Right forelimb (tissue), 1 donor: ENCODE measurements around the gene ANHX.
"Not testable (repeated sequence)": the region's sequence is repeated elsewhere in the genome, so short reads cannot be mapped to it uniquely, and the experiment has no call there.

ENCODE experiments used
- DNase-seq: peaks from one replicate; pipeline ENCODE4 v3.0.0-alpha.2; 2018

The ANHX gene

DNA sequence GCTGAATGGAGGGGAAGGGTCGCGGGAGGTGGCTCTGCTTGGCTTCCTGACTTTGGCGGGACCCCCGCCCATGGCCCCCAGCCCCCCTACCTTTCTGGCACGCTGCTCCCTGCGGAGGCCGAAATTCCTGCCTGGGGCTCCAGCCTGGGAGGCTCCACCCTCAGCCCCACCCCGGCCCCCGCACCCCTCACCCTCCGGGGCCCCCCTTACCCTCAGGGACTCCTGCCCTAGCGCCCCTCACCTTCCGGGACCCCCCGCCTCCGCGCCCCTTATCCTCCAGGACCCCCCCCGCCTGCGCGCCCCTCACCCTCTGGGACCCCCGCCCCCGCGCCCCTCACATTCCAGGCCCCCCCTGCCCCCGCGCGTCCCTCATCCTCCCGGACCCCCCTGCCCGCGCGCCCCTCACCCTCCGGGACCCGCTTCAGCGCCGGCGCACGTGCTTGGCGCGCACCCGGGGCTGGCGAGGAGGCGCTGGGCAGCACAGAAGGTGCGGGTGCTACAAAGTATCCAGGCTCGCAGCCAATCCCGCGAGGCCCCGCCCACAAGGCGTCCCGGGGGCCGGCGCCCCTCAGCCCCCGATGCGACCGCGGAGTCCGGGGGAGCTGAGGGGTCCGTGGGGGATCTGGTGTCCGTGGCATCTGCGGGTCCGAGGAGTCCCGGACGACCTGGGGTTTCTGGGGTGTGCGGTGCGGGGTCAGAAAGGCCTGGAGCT, at the start of gene ANHX:
Gene ANHX, minus strand, starts transcription at position 477 of the 712 bp plus-strand sequence. CDS start 1,521 bp downstream, outside the sequence.
- no peak for DNase-seq

DNA sequence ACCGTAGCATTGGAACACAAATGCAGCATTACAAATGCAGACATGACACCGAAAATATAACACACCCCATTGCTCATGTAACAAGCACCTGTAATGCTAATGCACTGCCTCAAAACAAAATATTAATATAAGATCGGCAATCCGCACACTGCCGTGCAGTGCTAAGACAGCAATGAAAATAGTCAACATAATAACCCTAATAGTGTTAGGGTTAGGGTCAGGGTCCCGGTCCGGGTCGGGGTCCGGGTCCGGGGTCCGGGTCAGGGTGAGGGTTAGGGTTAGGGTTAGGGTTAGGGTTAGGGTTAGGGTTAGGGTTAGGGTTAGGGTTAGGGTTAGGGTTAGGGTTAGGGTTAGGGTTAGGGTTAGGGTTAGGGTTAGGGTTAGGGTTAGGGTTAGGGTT, 29.0 kb upstream of the ANHX start:
- DNase-seq, result not testable (repeated sequence)

- no peak for DNase-seq
Observed at GRCh38 chr12:133264173-133264572, 28.5 kb upstream of the ANHX start.

GRCh38 chr12:133256321-133256720, 20.6 kb upstream of the ANHX start:
- no peak for DNase-seq

- DNase-seq, result not testable (repeated sequence)
Observed at GRCh38 chr12:133255833-133256232, 20.2 kb upstream of the ANHX start.

DNA sequence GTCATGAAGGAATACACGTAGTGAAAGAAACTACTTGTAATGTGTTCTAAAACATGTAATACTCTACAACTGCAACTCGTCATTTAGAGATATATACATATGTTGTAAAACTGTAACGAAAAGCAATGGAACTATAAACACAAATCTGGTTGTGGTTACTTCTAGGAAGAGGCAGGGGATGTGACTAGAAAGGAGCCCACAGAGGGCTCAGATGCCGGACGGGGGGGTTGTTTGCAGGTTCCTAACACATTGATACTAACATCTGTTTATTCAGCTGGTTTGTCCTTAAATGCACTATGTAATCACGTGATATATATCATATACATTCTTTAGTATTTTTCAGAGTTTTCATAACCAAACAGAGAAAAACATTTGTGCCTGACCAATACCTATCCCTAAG, 16.1 kb upstream of the ANHX start:
- no peak for DNase-seq

- no peak for DNase-seq
Observed at GRCh38 chr12:133236556-133236955, 879 bp upstream of the ANHX start.

GRCh38 chr12:133236144-133236543, 467 bp upstream of the ANHX start:
- DNase-seq, result no peak

DNA sequence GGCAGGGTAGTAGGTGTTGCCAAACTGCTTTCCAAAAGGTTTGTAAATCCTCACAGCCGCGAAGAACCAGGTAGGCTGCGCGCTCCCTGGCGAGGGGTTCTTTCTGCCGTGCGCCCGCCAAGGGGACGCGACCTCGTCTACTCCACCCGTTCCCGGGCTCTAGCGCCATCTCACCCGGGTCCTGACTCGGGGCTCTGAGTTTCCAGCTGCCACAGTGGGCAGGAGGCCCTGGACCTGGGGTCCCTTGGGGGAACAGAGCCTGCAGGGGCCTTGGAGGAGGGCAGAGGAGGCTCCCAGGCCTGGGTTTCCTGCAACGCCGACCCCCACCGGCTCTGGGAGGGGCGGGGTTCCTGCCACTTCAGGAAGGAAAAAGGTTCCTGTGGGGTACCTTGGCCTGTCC, 706 bp downstream of the ANHX start:
- DNase-seq, result no peak

GRCh38 chr12:133233993-133234564, 1.6 kb downstream of the ANHX start:
- no peak for DNase-seq

DNA sequence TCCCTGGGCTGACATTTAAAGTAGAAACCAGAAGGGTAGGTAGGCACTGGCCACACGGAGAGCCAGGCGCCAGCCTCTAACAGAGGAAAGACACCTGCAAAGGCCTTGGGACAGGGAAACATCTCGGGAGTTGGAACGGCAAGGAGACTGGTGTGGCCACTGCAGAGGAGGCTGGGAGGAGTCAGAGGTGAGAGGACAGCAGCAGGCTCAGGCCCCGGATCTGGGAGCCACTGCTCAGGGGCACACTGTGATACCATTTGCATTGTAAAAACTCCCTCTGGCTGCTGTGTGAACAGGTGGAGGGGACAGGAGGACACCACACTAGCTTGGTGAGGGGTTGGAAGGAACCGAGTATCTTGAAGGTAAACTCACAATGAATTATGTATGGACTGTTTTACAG, 2.7 kb downstream of the ANHX start:
- DNase-seq, result no peak

GRCh38 chr12:133231001-133231400, 4.7 kb downstream of the ANHX start:
- no peak for DNase-seq

- DNase-seq, result no peak
Observed at GRCh38 chr12:133227281-133227852, 8.3 kb downstream of the ANHX start.

DNA sequence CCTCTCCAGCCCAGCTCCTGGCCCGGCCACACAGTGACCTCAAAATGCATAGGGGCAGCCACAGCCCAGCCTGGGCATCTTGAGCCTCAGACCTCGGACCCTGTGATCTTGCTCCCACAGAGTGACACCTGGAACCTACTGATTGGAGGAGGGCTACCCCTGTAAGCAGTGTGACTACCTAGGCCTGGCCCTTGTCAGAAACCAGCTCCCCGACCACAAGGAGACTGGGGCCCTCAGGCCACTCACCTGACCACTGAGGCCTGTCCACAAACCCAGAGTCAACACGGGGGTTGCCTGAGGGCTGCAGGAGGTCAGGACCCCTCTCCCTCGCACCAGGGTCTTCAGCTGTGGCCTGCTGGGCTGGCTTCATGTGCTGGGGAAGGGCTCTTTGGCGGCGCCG, 9.0 kb downstream of the ANHX start:
- DNase-seq, result no peak

DNA sequence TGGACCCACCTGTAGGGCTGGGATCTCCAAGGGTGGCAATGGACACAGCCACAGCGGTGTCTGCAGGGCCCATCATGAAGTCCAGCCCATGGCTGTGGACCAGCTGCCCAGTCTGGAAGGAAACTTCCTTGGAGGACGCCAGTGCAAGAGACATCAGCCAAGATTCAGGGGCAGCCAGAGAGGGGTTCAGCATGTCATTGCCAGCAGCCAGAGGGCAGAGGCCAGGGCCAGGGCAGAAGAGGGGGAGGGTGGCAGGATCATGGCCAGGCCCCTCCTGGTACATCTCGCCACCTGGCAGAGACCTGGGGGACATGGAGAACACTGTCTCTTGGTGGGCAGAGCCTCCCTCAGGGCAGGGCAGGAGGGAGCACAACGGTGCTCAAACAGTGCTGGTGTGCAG, 10.2 kb downstream of the ANHX start:
- DNase-seq, result no peak

DNA sequence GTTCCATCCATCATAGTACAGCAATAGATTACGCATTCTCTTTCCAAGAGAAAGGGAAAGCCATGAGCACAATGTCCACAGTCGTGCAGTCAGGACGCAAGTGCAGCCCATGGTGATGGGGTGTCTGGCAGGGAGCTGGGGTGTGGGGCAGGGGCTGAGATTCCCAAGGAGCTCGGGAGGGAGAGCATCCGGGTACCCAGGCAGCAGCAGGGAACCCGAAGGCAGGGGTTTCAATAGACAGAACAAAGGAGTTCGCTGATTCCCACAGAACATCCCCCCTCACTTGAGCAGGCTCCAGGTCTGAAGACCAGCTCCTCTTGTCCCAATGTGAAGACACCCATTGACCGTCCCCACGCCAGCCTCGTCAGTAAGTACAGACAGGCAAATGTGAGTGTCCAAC, 13.5 kb downstream of the ANHX start:
- no peak for DNase-seq

- no peak for DNase-seq
Observed at GRCh38 chr12:133221241-133221640, 14.4 kb downstream of the ANHX start.

- no peak for DNase-seq
Observed at GRCh38 chr12:133220521-133220920, 15.2 kb downstream of the ANHX start.

GRCh38 chr12:133217219-133217618, 18.5 kb downstream of the ANHX start:
- DNase-seq, result no peak

GRCh38 chr12:133215724-133216123, 20.0 kb downstream of the ANHX start:
- DNase-seq, result no peak

DNA sequence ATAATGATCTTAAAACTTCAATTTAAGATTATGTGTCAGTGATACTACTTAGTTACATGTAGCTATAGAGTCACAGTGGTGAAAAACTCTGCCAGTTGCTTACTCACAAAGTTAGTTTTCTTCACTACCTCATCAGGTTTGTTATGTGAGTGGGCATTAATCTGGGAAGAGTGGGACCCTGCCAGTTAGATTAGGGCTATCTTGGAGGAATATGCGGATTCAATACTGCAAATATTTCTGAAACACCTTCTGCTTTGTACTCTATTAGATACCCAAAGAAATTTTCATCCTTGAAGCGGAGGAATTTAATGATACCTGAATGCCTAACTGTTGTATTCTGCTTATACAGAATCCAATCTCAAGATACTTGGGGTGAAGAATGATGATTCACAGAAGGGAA, 29.3 kb downstream of the ANHX start:
- DNase-seq, result no peak

- no peak for DNase-seq
Observed at GRCh38 chr12:133204264-133204603, 31.4 kb downstream of the ANHX start.

- no peak for DNase-seq
Observed at GRCh38 chr12:133203344-133204263, 32.1 kb downstream of the ANHX start.
